HepG2 (cell line): ENCODE results near the gene SLC35A1. TPM values are rescaled to one million over a fixed set of nuclear protein-coding genes. Genes with fewer than 3 reads are reported as not detected.

Experiments used
- CBX5 ChIP-seq: sonication (generic); formaldehyde crosslinking; IDR thresholded peaks from 2 replicates; pipeline ENCODE4 v1.4.0; 2020; ENCODE audit warnings: missing genetic modification reagents, borderline replicate concordance
- EEA1 ChIP-seq: sonication (generic); formaldehyde crosslinking; IDR thresholded peaks from 2 replicates; pipeline ENCODE4 v1.5.1; 2020; ENCODE audit warnings: mild to moderate bottlenecking, missing genetic modification reagents, borderline replicate concordance
- GABPA ChIP-seq, 2 experiments: IDR thresholded peaks; 2 replicates each; pipeline ENCODE4 v1.6.1; 2011 to 2016; ENCODE audit warnings: low read depth in 2 of 2, low read length in 1 of 2, missing biosample characterization in 1 of 2, missing genetic modification characterization in 1 of 2
- MTA3 ChIP-seq: sonication (generic); formaldehyde crosslinking; IDR thresholded peaks from 2 replicates; pipeline ENCODE4 v1.4.0; 2020; ENCODE audit warnings: missing genetic modification reagents
- SIX1 ChIP-seq: sonication (generic); formaldehyde crosslinking; IDR thresholded peaks from 2 replicates; pipeline ENCODE4 v1.4.0; 2020; ENCODE audit warnings: missing genetic modification reagents, borderline replicate concordance
- SIX4 ChIP-seq: sonication (generic); formaldehyde crosslinking; IDR thresholded peaks from 2 replicates; pipeline ENCODE4 v1.4.0; 2020; ENCODE audit warnings: missing genetic modification reagents
- TCF7 ChIP-seq: sonication (generic); IDR thresholded peaks from 2 replicates; pipeline ENCODE4 v1.6.1; 2016; ENCODE audit warnings: antibody characterized with exemption, low read depth
- ZNF101 ChIP-seq: sonication (generic); formaldehyde crosslinking; IDR thresholded peaks from 2 replicates; pipeline ENCODE4 v1.4.0; 2020; ENCODE audit warnings: mild to moderate bottlenecking, low read depth, missing genetic modification reagents, borderline replicate concordance
- ZNF234 ChIP-seq: sonication (generic); formaldehyde crosslinking; conservative IDR thresholded peaks from 2 replicates; pipeline ENCODE4 v1.5.1; 2020; ENCODE audit warnings: mild to moderate bottlenecking, missing genetic modification reagents
- ZNF772 ChIP-seq: sonication (generic); formaldehyde crosslinking; IDR thresholded peaks from 2 replicates; pipeline ENCODE4 v1.5.0; 2020; ENCODE audit warnings: mild to moderate bottlenecking, missing genetic modification reagents
- polyA plus RNA-seq, 8 experiments: library from polyadenylated mRNA; depleted of rRNA in 3 of 8; stranded (reverse) in 7 of 8; unstranded in 1 of 8; fragments of >200 nt; fragmentation: Illumina TruSeq in 4 of 8; extraction: Trizol in 4 of 8; gene quantifications; 2 replicates each; pipeline versions ENCODE4 v1.2.1 to v1.2.3, GENCODE V29; 2011 to 2016; ENCODE audit warnings: low read depth in 4 of 8, missing spikeins in 1 of 8, mixed read lengths in 1 of 8; ENCODE audit not compliant: insufficient read depth in 1 of 8
- total RNA-seq, 5 experiments: library from RNA; depleted of rRNA; stranded (reverse); fragments of >200 nt; fragmentation: Illumina TruSeq; extraction: Trizol; gene quantifications; 2 replicates each; pipeline ENCODE4 v1.2.3, GENCODE V29; 2016; ENCODE audit warnings: low read depth in 1 of 5
- TF ChIP-seq, protein P1 (sequence below): sonication (generic); formaldehyde crosslinking; IDR thresholded peaks from one replicate; pipeline ENCODE4 v1.5.1; 2020; ENCODE audit warnings: mild to moderate bottlenecking, missing genetic modification reagents; ENCODE audit errors: not compliant biosample characterization
- TF ChIP-seq, protein P2 (sequence below): sonication (generic); formaldehyde crosslinking; IDR thresholded peaks from 2 replicates; pipeline ENCODE4 v1.5.0; 2020; ENCODE audit warnings: mild to moderate bottlenecking, missing genetic modification reagents, borderline replicate concordance

The SLC35A1 gene
- total and polyA plus RNA-seq, 2 of the 13 experiments (the other 11 are each of a cell fraction or from before 2014, with no cell fraction given) = 24.8 to 25.1 TPM

DNA sequence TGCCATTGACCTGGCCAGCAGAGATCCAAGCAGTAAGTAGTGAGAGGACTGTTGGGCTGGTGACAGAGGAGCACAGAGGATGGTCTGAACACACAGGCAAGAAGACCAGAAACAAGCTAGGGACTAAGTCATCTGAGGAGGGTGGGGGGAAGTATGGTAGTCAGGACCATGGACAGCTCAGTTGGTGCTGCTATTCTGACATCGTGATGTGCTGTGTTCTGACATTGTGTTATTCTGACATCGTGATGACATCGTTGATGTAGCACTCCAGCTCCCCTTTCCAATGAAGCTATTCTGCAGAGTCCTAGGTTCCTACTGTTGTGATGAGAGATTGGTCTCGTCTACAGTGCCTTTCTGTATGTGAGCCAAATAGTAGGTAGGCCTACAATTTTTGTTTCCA is 36.3 kb upstream of the SLC35A1 start (continued):
- TF ChIP-seq, protein P1, sequence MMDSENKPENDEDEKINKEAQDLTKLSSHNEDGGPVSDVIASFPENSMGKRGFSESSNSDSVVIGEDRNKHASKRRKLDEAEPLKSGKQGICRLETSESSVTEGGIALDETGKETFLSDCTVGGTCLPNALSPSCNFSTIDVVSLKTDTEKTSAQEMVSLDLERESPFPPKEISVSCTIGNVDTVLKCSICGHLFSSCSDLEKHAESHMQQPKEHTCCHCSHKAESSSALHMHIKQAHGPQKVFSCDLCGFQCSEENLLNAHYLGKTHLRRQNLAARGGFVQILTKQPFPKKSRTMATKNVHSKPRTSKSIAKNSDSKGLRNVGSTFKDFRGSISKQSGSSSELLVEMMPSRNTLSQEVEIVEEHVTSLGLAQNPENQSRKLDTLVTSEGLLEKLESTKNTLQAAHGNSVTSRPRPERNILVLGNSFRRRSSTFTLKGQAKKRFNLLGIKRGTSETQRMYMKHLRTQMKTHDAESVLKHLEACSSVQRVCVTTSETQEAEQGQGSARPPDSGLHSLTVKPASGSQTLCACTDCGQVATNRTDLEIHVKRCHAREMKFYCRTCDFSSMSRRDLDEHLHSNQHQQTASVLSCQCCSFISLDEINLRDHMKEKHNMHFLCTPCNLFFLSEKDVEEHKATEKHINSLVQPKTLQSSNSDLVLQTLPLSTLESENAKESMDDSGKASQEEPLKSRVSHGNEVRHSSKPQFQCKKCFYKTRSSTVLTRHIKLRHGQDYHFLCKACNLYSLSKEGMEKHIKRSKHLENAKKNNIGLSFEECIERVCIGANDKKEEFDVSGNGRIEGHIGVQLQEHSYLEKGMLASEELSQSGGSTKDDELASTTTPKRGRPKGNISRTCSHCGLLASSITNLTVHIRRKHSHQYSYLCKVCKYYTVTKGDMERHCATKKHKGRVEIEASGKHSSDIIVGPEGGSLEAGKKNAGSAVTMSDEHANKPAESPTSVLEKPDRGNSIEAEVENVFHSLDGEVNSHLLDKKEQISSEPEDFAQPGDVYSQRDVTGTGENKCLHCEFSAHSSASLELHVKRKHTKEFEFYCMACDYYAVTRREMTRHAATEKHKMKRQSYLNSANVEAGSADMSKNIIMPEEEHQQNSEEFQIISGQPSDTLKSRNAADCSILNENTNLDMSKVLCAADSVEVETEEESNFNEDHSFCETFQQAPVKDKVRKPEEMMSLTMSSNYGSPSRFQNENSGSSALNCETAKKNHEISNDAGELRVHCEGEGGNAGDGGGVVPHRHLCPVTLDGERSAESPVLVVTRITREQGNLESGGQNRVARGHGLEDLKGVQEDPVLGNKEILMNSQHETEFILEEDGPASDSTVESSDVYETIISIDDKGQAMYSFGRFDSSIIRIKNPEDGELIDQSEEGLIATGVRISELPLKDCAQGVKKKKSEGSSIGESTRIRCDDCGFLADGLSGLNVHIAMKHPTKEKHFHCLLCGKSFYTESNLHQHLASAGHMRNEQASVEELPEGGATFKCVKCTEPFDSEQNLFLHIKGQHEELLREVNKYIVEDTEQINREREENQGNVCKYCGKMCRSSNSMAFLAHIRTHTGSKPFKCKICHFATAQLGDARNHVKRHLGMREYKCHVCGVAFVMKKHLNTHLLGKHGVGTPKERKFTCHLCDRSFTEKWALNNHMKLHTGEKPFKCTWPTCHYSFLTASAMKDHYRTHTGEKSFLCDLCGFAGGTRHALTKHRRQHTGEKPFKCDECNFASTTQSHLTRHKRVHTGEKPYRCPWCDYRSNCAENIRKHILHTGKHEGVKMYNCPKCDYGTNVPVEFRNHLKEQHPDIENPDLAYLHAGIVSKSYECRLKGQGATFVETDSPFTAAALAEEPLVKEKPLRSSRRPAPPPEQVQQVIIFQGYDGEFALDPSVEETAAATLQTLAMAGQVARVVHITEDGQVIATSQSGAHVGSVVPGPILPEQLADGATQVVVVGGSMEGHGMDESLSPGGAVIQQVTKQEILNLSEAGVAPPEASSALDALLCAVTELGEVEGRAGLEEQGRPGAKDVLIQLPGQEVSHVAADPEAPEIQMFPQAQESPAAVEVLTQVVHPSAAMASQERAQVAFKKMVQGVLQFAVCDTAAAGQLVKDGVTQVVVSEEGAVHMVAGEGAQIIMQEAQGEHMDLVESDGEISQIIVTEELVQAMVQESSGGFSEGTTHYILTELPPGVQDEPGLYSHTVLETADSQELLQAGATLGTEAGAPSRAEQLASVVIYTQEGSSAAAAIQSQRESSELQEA (CRISPR knock-in tag) = no peak
- TF ChIP-seq ZNF772 (CRISPR knock-in tag) (peak; percentile 54; the same call in 1 of the 2 replicates), CBX5 (CRISPR knock-in tag) (no peak), MTA3 (CRISPR knock-in tag) (no peak), GABPA (IDR thresholded peaks at IDR 0.05; ENCODE audit: low read depth, low read length) (no peak), GABPA (CRISPR knock-in tag; IDR thresholded peaks at IDR 0.05; ENCODE audit: low read depth) (peak; percentile 21; the same call in 1 of the 2 replicates), EEA1 (CRISPR knock-in tag) (0 out of 2 replicates have a peak, but pooled peaks have one; percentile 29), SIX1 (CRISPR knock-in tag) (0 out of 2 replicates have a peak, but pooled peaks have one; percentile 21), SIX4 (peak; percentile 56; the same call in 1 of the 2 replicates), ZNF101 (CRISPR knock-in tag) (no peak), TCF7 (no peak), ZNF234 (CRISPR knock-in tag) (no peak)
- TF ChIP-seq, protein P2, sequence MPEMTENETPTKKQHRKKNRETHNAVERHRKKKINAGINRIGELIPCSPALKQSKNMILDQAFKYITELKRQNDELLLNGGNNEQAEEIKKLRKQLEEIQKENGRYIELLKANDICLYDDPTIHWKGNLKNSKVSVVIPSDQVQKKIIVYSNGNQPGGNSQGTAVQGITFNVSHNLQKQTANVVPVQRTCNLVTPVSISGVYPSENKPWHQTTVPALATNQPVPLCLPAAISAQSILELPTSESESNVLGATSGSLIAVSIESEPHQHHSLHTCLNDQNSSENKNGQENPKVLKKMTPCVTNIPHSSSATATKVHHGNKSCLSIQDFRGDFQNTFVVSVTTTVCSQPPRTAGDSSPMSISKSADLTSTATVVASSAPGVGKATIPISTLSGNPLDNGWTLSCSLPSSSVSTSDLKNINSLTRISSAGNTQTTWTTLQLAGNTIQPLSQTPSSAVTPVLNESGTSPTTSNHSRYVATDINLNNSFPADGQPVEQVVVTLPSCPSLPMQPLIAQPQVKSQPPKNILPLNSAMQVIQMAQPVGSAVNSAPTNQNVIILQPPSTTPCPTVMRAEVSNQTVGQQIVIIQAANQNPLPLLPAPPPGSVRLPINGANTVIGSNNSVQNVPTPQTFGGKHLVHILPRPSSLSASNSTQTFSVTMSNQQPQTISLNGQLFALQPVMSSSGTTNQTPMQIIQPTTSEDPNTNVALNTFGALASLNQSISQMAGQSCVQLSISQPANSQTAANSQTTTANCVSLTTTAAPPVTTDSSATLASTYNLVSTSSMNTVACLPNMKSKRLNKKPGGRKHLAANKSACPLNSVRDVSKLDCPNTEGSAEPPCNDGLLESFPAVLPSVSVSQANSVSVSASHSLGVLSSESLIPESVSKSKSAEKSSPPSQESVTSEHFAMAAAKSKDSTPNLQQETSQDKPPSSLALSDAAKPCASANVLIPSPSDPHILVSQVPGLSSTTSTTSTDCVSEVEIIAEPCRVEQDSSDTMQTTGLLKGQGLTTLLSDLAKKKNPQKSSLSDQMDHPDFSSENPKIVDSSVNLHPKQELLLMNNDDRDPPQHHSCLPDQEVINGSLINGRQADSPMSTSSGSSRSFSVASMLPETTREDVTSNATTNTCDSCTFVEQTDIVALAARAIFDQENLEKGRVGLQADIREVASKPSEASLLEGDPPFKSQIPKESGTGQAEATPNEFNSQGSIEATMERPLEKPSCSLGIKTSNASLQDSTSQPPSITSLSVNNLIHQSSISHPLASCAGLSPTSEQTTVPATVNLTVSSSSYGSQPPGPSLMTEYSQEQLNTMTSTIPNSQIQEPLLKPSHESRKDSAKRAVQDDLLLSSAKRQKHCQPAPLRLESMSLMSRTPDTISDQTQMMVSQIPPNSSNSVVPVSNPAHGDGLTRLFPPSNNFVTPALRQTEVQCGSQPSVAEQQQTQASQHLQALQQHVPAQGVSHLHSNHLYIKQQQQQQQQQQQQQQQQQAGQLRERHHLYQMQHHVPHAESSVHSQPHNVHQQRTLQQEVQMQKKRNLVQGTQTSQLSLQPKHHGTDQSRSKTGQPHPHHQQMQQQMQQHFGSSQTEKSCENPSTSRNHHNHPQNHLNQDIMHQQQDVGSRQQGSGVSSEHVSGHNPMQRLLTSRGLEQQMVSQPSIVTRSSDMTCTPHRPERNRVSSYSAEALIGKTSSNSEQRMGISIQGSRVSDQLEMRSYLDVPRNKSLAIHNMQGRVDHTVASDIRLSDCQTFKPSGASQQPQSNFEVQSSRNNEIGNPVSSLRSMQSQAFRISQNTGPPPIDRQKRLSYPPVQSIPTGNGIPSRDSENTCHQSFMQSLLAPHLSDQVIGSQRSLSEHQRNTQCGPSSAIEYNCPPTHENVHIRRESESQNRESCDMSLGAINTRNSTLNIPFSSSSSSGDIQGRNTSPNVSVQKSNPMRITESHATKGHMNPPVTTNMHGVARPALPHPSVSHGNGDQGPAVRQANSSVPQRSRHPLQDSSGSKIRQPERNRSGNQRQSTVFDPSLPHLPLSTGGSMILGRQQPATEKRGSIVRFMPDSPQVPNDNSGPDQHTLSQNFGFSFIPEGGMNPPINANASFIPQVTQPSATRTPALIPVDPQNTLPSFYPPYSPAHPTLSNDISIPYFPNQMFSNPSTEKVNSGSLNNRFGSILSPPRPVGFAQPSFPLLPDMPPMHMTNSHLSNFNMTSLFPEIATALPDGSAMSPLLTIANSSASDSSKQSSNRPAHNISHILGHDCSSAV (CRISPR knock-in tag) = no peak
